HT1080 (cell line): ENCODE measurements around the gene AKAP13. TPM values are rescaled to one million over a fixed set of nuclear protein-coding genes. Genes with fewer than 3 reads are reported as not detected.

Experiments
- DNase-seq: peaks from one replicate; pipeline ENCODE4 v3.0.0-alpha.2; 2015; ENCODE audit warnings: low read depth
- total RNA-seq: library from RNA; depleted of rRNA; stranded (reverse); fragments of >200 nt; shearing (Covaris generic); gene quantifications from 2 replicates; pipeline ENCODE4 v1.2.3, GENCODE V29; 2014

Gene AKAP13
- total RNA-seq, 1 experiment from 2014 or later = 29.7 TPM

DNA sequence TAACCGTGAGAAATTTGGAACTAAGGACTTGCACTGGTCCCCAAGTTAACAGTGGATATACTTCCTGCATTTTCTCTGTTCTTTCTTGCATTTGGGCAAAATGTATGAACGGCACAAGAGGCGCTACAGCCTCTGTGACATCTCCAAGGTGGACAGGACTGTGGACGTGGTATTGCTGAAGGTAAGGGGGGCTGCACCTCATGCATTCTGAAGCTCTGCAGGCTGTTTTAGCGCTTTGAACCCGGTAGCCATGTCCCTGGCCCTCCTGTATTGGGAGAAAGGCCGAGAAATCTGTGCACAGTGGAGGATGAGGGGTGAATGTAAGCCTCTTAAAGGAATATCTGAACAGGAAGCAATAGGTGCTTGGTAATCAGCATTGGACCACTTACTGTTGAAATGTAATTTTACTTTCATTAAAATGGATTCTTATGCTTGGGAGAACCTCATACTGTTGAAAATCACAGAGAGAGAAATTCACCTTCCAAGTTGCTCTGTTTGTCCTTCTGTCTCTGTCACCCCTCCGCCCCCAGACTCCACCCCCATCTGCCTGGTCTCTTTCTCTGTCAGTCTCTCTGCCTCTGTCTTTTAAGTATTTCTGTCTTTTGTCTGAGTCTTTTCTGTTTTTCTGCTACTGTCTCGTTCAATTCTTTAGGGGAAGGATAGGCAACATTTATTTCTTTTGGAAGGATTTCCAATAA, 239.7 kb downstream of the AKAP13 start:
- DNase-seq = no peak

DNA sequence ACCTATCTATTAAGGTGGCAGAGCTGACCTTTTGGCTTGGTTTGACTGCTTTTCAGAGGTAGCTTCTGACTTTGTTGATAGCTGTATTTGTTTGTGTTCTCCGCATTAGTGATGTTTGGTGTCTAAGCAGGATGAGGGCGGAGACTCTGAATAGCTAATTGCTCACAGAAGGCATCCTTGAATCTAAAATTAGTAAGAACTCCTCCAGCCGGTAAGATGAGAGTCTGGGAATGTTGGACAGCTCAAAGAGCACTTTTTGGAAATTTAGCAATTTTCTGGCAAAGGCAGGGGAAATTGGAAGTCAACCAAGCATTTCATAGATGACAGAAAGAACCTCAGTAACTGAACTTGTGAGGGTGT, 240.3 kb downstream of the AKAP13 start:
- peak; percentile 25 for DNase-seq

GRCh38 chr15:85621094-85621493, 240.7 kb downstream of the AKAP13 start:
- no peak for DNase-seq

- DNase-seq = no peak
Observed at GRCh38 chr15:85622221-85622831, 241.9 kb downstream of the AKAP13 start.

DNA sequence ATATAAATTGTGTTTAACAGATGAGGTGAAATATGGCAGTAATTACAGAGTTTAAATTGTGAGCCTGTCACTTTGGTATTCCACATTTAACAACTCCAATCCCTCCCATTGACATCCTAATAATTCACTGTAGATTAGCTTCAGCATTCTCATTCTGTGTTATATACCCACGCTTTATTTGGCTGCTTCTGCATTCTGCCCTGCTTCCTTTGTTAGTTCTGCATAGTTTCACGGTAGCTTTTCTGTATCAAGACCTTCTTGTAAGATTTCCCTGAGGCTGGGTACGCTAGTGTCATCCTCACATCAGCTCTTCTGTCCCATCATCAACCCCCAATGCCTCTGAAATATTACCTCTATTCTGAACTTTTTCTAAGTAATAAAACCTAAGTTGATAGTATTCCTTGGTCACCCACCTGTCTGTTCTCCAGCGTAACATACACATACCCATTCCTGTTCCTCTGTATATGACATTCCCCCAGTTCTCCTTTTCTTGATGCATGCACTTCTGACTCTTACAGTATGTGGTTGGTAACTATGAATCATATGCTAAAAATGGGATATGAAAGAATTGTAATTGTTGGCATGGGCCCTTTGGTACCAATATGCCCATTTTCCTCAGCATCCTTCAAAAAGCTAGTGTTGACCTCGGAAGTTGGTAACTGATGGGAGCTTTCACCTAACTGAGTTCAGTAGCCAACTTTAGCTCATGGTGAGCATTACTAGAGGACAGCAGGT, 243.1 kb downstream of the AKAP13 start:
- DNase-seq = peak; percentile 51

GRCh38 chr15:85624291-85624801, 243.9 kb downstream of the AKAP13 start:
- DNase-seq = no peak

DNA sequence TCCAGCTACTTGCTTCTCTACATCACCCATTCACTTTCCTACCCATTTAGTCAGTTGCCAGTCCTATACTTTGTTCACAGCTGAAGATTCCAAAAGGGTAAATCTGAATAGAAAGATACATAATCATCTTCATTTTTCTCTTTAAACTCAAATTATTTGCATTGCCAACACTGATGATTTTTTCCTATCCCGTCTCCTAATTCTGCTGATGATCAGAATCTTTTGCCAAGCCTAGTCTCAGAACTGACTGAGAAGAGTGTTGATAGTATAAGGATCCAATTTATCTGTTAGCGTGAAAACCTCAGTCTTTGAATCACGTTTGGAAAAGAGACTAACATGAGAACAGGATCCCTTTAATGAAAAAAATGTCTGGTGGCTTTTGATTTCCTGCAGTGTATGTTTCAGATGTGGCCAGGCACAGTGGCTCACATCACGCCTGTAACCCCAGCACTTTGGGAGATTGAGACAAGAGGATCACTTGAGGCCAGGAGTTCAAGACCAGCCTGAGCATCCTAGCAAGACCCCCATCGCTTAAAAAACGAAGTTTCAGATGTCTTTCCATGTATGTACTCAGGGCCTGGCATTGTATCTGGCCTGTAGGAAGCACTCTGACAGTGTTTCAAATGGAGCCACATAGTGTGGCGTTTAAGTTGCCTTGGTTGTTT, 244.9 kb downstream of the AKAP13 start:
- DNase-seq = no peak

- DNase-seq = peak; percentile 55
Observed at GRCh38 chr15:85625856-85626255, 245.5 kb downstream of the AKAP13 start.

DNA sequence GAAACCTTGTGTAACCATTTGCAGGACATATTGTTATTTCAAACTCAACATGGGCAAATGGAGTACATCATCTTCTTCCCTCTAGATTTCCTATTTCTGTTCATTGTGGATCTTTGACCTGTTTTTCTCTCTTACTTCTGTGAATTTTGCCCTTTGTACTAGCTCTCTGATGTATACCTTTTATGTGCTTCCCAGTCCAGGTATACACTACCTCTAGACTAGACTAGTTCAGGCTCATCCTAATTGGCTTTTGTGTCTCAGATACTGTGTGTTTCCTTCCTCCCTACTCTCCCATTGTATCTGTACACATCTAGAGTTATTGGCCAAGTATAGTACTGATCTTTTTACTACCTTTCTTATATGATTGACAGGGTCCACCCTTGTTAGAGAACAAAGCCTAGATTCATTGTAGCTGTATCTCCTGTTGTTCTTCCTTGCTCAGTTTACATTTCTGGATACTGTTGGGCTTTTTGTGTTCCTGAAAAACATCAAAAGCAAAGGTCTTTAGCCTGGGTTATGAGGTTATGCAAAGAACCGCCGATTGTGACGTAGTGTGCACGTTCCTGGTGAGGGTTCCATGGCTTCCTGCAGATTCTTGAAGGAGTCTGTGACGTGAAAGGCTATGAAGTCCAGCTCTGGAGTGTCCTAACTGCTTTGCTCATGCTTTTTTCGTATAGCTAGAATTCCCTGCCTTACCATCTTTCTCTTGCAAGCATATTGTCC, 247.0 kb downstream of the AKAP13 start:
- no peak for DNase-seq

GRCh38 chr15:85630311-85630710, 249.9 kb downstream of the AKAP13 start:
- no peak for DNase-seq

DNA sequence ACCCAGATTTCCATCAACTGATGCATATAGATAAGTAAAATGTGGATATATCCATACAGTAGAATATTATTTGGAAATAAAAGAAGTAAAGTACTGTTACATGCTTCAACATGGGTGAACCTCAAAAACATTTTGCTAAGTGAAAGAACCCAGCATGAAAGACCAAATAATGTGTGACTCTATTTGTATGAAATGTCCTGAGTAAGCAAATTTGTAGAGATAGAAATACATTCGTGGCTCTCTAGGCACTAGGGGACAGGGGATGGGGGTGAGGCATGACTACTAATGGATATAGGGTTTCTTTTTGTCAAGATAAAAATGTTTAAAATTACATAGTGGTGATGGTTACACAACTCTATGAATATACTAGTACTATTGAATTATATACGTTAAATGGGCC, 250.6 kb downstream of the AKAP13 start:
- DNase-seq = no peak

DNA sequence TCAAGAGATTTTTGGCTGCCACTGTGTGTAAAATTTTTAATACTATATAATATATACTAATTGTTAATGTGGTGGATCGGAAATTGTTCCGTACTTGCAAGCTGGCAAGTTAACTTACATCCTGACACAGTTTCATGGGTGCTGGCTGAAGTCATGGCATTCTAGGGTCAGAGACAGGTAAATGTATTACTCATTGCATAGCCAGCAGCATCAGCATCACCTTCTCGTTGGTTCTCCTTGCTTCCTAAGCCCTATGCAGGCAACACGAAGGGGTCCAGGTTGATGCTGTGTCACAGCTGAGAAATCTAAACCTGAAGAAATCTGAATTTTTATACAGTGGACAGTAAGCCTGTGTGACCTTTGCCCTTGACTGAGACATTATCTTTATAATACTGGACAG, 251.6 kb downstream of the AKAP13 start:
- DNase-seq = no peak

DNA sequence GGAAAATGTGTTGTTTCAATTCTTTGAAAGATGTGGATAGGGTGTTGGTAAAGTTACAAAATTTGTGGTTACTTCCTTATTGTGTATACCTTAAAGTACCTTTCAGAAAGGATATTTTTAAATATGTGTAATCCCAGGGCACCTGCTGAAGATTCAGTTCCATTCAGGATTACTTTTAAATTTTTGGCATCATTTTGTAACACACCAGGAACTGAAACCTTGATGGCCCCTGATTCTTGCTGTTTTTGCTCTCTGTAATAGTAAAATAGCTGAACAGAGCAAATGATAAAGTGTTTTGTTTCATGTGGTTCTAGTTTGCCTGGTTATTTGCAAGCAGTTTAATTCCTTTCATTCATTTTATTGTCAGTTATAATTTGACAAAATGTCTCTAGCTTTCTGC, 253.5 kb downstream of the AKAP13 start:
- DNase-seq = no peak

DNA sequence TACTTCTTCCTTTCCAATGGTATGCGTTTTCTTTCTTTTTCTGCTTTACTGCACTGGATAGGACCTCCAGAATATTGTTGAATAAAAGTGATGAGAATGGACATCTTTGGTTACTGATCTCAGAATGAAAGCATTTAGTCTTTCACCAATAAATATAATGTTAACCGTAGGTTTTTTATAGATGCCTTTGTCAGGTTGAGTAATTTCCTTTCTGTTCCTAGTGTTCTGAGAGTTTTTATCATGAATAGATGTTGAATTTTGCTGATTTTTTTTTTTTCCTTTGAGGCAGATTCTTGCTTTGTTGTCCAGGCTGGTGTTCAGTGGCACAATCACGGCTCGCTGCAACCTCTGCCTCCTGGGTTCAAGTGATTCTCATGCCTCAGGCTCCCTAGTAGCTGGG, 255.9 kb downstream of the AKAP13 start:
- DNase-seq = no peak

DNA sequence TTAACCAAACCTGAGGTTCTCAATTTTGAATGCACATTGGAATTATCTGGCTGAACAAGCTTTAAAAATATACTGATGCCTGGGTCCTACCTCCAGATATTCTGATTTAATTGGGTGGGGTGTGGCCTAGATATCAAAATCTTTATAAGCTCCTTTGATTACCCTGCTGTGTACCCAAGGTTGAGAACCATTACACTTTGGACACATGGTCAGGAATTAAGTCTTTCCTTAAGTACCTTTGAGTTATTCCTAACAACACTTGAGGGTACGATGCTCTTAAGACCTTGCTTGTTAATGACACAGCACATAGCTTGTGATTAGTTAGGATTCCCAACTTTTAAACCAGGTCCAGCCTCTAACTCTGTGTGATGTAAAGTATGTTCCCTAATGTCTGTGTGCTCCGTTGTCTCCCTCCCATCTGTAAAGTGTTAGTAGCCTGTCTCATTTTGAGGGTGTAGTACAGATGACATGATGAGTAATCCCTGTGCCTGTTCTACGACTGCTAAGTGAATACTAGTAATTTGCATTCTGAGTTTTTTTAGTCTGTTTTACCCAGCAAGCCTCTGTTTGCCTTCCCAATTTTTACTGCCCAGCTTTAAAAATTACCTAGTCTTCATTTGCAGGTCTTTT, 259.5 kb downstream of the AKAP13 start:
- peak; percentile 52 for DNase-seq

DNA sequence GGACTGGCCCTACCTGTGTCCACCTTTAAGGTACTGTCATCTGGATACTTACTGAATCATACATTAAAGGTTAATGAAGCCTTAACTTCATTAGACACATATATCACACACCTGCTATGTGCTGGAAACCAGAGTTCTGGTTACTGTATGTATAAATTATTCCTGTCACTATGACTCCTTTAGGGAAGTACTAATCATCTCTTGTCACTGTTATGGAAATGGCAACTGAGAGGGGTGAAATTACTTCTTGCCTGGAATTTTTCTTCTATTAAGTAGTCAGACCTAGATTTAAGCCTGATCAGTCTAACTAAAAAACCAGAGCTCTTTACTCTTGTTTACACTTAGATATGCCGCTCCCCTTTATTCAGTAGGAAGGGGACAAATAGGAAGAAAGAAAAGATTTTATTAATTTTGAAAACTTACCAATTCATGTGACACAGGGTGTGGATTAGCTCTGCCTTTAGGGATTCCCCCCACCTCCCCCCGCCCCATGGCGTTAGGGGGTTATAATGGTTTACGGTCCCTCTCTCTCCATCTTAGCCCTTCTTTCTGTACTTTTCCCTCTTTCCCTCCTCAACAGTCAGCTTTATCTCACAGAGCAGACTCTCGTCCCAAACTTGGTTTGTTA, 261.8 kb downstream of the AKAP13 start:
- DNase-seq = no peak

DNA sequence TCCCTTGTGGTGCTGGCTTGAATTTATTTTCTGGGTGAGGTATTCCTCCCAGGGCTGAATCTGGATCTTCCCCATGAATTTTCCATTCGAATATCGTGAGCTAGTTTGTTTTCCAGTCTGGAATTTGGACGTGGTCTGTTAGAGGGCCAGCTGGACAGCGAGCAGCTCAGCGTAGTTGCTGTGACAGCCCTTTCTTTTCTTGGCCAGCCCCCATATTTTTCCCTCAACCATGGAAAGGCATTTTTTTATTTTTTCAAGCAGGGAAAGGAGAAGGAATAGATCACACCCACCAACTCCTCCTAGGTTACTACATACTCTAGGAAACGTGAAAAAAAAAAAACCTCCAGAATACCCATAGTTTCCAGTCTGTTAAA, 262.3 kb downstream of the AKAP13 start:
- DNase-seq = no peak

DNA sequence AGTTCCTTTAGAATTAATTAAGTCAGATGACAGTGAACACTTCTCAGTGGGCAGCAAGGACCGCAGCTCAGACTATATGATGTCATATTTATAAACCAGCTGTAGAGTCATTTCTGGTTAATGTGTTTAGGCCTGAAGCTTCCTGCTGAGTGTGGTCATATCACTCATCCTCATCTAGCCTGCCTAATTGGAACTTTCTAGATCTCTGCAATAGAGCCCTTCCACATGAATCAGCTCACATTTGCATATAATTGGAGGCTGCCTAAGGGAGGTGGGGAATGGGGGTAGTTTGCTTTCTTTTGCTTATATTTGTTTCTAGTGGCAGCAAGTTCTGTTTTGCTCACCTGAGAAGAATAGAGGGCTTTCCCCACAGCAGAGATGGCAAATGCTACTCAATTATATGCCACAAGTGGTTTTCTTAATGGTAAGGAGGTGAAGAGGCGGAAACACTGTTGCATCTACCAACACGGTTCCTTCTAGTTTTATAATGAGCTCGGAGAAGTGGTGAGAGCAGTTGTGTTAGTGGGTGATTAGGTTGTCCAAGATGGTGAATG, 266.2 kb downstream of the AKAP13 start:
- peak; percentile 48 for DNase-seq

- peak; percentile 85 for DNase-seq
Observed at GRCh38 chr15:85649372-85649771, 269.0 kb downstream of the AKAP13 start.

GRCh38 chr15:85651548-85651947, 271.1 kb downstream of the AKAP13 start:
- DNase-seq = no peak
